ENCODE results near the gene TTC27.

DNA sequence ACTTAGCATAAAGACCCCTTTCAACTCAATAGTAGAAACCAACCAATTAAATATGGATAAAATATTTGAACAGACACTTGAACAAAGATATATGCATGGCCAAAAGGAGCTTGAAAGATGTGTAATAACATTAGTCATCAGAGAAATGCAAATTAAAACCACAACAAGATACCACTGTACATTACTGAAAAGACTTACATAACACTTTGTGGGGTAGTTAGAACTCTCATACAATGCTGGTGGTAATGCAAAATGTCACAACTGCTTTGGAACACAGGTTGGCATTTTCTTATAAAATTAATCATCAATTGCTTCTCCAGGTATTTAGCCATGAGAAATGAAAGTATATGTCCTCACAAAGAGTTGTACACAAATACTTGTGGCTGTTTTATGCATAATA, 60.7 kb downstream of the TTC27 start:
- TF ChIP-seq POLR2A (IDR thresholded peaks at IDR 0.05) (no peak), POLR2AphosphoS5 (IDR thresholded peaks at IDR 0.05) (no peak), EP300 (IDR thresholded peaks at IDR 0.05) (no peak)
- TF ChIP-seq, protein P1, sequence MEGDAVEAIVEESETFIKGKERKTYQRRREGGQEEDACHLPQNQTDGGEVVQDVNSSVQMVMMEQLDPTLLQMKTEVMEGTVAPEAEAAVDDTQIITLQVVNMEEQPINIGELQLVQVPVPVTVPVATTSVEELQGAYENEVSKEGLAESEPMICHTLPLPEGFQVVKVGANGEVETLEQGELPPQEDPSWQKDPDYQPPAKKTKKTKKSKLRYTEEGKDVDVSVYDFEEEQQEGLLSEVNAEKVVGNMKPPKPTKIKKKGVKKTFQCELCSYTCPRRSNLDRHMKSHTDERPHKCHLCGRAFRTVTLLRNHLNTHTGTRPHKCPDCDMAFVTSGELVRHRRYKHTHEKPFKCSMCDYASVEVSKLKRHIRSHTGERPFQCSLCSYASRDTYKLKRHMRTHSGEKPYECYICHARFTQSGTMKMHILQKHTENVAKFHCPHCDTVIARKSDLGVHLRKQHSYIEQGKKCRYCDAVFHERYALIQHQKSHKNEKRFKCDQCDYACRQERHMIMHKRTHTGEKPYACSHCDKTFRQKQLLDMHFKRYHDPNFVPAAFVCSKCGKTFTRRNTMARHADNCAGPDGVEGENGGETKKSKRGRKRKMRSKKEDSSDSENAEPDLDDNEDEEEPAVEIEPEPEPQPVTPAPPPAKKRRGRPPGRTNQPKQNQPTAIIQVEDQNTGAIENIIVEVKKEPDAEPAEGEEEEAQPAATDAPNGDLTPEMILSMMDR (IDR thresholded peaks at IDR 0.05), result no peak
